Heart left ventricle (tissue), 16 donors: ENCODE results near the gene ERC1. TPM values are rescaled to one million over a fixed set of nuclear protein-coding genes. Genes with fewer than 3 reads are reported as not detected.
"Not testable (repeated sequence)": the region's sequence is repeated elsewhere in the genome, so short reads cannot be mapped to it uniquely, and the experiment has no call there.

Experiments used
- ATAC-seq, 4 donors: fragments of 200-7000 bp; cut with Tn5 transposase; one replicate each; pipeline ENCODE4 v1.9.1; 2020 to 2022; ENCODE audit warnings: moderate library complexity in 4 of 4, mild to moderate bottlenecking in 3 of 4, moderate number of reproducible peaks in 1 of 4
- DNase-seq, 5 donors: peaks; one replicate each; pipeline ENCODE4 v3.0.0-alpha.2; 2020
- H3K27ac ChIP-seq, 12 donors: fragments of 200-600 bp; sonication (generic) in 4 of 12; one replicate each; pipeline versions ENCODE4 v1.5.0 to v1.8.0; 2016 to 2022; ENCODE audit warnings: mild to moderate bottlenecking in 2 of 12
- H3K27me3 ChIP-seq, 9 donors: fragments of 200-600 bp; sonication (generic) in 2 of 9; one replicate each; pipeline versions ENCODE4 v1.5.1 to v1.8.0; 2016 to 2022; ENCODE audit warnings: mild to moderate bottlenecking in 3 of 9
- H3K36me3 ChIP-seq, 9 donors: fragments of 200-600 bp; sonication (generic) in 2 of 9; one replicate each; pipeline versions ENCODE4 v1.5.0 to v1.8.0; 2018 to 2022; ENCODE audit warnings: mild to moderate bottlenecking in 2 of 9
- H3K4me1 ChIP-seq, 12 donors: fragments of 200-600 bp; sonication (generic) in 4 of 12; one replicate each; pipeline versions ENCODE4 v1.5.0 to v1.8.0; 2016 to 2022; ENCODE audit warnings: mild to moderate bottlenecking in 3 of 12
- H3K4me3 ChIP-seq, 12 donors: fragments of 200-600 bp; sonication (generic) in 4 of 12; one replicate each; pipeline versions ENCODE4 v1.5.0 to v1.8.0; 2017 to 2022; ENCODE audit warnings: mild to moderate bottlenecking in 9 of 12, moderate library complexity in 4 of 12
- H3K9me3 ChIP-seq, 12 donors: fragments of 200-600 bp; sonication (generic) in 4 of 12; one replicate each; pipeline versions ENCODE4 v1.5.0 to v1.8.0; 2016 to 2022; ENCODE audit warnings: mild to moderate bottlenecking in 1 of 12
- POLR2A ChIP-seq, 2 donors: fragments of 450-650 bp; IDR thresholded peaks; one replicate each; pipeline ENCODE4 v1.6.1; 2017; ENCODE audit warnings: antibody characterized with exemption in 2 of 2, mild to moderate bottlenecking in 2 of 2, moderate library complexity in 2 of 2
- WGBS, 4 donors: extraction: QIAGEN DNeasy Blood & Tissue Kit in 2 of 4; methylation state at CpG; one replicate each; pipeline versions ENCODE4 v1.1.5 to v1.1.7; 2013 to 2018; 5-methylcytosine and 5-hydroxymethylcytosine counted together
- intact Hi-C, 10 donors: fragments of 100-400 bp; cut with DNase I; formaldehyde crosslinking; loops; one replicate each; pipeline versions ENCODE4 v1.11.1 to v1.14.2; 2022
- polyA plus RNA-seq, 2 donors: library from polyadenylated mRNA; stranded (reverse); fragments of 200-250 nt; gene quantifications; one replicate each; pipeline ENCODE4 v1.2.3, GENCODE V29; 2013
- total RNA-seq, 9 donors: library from RNA; depleted of rRNA in 2 of 9; stranded (reverse); fragments of >200 nt in 2 of 9; fragmentation: NEBNext Ultra II Directional in 3 of 9; extraction: Animal tissue kit (Norgen Biotek cat#: 25700) in 3 of 9; gene quantifications; one replicate each; pipeline versions ENCODE4 v1.1.0 to v1.2.4, GENCODE V29; 2016 to 2023
- TF ChIP-seq, protein P1 (sequence below), 12 donors: fragments of 200-600 bp; sonication (generic) in 4 of 12; IDR thresholded peaks; one replicate each; pipeline versions ENCODE4 v1.5.0 to v1.8.0; 2018 to 2022; ENCODE audit warnings: antibody characterized with exemption in 12 of 12, mild to moderate bottlenecking in 5 of 12
- donor health status: ischemic (EF 13 %, LVEDD 7.1; RV severe dilation, severe dysfunction).
- donor health status: healthy with polysubstance abuse.
- donor health status: DM: no; HTN: yes; CAD: no.
- donor health status: DM: no; HTN: no; CAD: no.
- donor health status: ischemic (EF 25% LVEDD 6.9; RV normal size, moderate dysfunction).
- donor health status: ischemic (EF 25% LVEDD 5.7; RV mildly dilated, moderate dysfunction).
- donor health status: healthy.
- donor health status: DM: yes; HTN: yes; CAD: no.
- donor health status: ischemic (EF 35%, LVEDD 5.7; RV mildly dilated, moderate dysfunction).
- donor health status: nonischemic (EF 11% LVEDD 7.7; RV severe dilation, severe dysfunction).
- donor health status: DM: yes; HTN: yes; CAD: no.
- donor health status: PGD.
- donor health status: ischemic (EF 29% LVEDD 5.4; RV normal size, mild dysfunction).
- donor health status: nonischemic (EF 23%, LVEDD 6.1; RV moderate dilation, normal function).

The ERC1 gene
- total and polyA plus RNA-seq, 11 donors = 13.5 to 84.0 (median 47.9) TPM

DNA sequence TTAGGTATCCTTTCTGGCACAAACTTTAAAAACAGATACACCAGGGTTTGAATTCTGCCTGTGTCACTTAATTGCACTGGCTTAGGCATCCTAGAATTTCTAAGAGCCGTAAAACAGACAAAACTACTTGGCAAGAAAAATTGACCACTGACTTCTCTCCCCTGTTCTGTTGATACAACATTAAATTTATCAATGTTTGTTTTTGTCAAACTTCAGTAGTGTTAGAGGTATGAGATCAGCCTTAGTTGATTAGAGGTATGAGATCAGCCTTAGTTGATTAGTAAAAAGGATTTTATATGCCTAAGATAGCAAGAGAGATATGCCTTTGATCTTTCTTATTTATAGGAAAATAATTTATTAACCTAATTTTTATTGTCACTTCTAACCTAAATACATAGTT lies 320.1 kb downstream of the ERC1 start:
- H3K9me3 ChIP-seq = peaks cover 0 to 23% (median 5%) of the 10 kb centered on the region in 12 donors
- no peak overlapping the region for H3K27ac ChIP-seq
- peaks cover 0 to 46% (median 15%) of the 10 kb centered on the region in 12 donors for H3K4me1 ChIP-seq
- intact Hi-C loops = no loop called here
- no peak for DNase-seq
- no peaks in the 10 kb centered on the region for H3K27me3 ChIP-seq
- no peak for ATAC-seq
- no peak overlapping the region for H3K4me3 ChIP-seq
- TF ChIP-seq POLR2A (IDR thresholded peaks at IDR 0.05) = no peak
- TF ChIP-seq, protein P1, sequence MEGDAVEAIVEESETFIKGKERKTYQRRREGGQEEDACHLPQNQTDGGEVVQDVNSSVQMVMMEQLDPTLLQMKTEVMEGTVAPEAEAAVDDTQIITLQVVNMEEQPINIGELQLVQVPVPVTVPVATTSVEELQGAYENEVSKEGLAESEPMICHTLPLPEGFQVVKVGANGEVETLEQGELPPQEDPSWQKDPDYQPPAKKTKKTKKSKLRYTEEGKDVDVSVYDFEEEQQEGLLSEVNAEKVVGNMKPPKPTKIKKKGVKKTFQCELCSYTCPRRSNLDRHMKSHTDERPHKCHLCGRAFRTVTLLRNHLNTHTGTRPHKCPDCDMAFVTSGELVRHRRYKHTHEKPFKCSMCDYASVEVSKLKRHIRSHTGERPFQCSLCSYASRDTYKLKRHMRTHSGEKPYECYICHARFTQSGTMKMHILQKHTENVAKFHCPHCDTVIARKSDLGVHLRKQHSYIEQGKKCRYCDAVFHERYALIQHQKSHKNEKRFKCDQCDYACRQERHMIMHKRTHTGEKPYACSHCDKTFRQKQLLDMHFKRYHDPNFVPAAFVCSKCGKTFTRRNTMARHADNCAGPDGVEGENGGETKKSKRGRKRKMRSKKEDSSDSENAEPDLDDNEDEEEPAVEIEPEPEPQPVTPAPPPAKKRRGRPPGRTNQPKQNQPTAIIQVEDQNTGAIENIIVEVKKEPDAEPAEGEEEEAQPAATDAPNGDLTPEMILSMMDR (IDR thresholded peaks at IDR 0.05) = no peak
- 80 to 95% (median 82%) methylated on average over 1 of the region's 1 CpG for WGBS, 4 donors
- H3K36me3 ChIP-seq = peaks cover 0 to 22% (median 0%) of the 10 kb centered on the region in 9 donors

DNA sequence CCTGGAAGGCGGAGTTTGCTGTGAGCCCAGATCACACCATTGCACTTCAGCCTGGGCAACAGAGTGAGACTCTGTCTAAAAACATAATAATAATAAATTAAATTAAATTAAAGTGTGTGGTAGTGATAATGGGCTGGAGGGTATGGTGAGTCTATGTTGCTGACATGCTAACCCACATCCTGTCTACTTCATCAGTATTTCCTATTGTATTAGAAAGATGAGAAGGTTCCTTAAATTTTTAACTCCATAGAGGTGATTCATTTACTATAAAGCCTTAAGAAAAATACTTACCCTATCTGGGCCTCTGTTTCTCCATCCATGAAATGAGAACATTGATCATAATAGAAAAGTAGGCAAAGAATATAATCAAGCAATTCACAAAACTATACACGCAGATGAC lies 322.9 kb downstream of the ERC1 start:
- H3K9me3 ChIP-seq = peaks cover 0 to 23% (median 5%) of the 10 kb centered on the region in 12 donors
- H3K4me1 ChIP-seq = peaks cover 0 to 28% (median 10%) of the 10 kb centered on the region in 12 donors
- no peak overlapping the region for H3K27ac ChIP-seq
- 97 to 100% (median 99%) methylated on average over 2 of the region's 2 CpGs for WGBS, 4 donors
- intact Hi-C loops = no loop called here
- DNase-seq (no peak), ATAC-seq (no peak)
- TF ChIP-seq POLR2A (IDR thresholded peaks at IDR 0.05) = no peak
- TF ChIP-seq, protein P1 (IDR thresholded peaks at IDR 0.05) = no peak
- H3K36me3 ChIP-seq = peaks cover 0 to 22% (median 0%) of the 10 kb centered on the region in 9 donors
- H3K27me3 ChIP-seq = no peaks in the 10 kb centered on the region
- H3K4me3 ChIP-seq = no peak overlapping the region

DNA sequence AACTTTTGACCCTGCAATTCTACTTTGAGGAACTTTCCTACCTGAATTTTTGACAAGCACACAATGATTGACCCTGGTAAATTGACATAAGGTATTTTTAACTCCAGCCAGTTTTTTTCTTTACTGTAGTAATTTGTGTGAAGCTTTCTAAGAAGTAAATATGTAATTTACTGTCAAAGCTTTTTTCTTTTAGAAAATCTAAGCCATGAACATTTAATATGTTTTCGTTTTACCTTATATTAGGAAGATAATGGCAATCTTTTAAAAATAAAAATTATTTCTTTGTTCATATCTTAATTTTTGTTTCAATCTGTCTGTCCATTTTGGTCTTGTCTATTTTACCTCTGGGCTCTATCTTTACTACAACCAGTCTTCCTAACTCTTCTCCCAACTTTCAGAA lies 323.5 kb downstream of the ERC1 start:
- Histone ChIP-seq H3K4me1 (peaks cover 0 to 28% (median 13%) of the 10 kb centered on the region in 12 donors), H3K27me3 (no peaks in the 10 kb centered on the region), H3K4me3 (no peak overlapping the region), H3K36me3 (peaks cover 0 to 22% (median 0%) of the 10 kb centered on the region in 9 donors), H3K9me3 (peaks cover 0 to 23% (median 5%) of the 10 kb centered on the region in 12 donors), H3K27ac (no peak overlapping the region)
- intact Hi-C loops = no loop called here
- TF ChIP-seq, protein P1 (IDR thresholded peaks at IDR 0.05) = no peak
- WGBS, 4 donors = 87 to 98% (median 97%) methylated on average over 1 of the region's 1 CpG
- DNase-seq = no peak
- ATAC-seq = no peak

DNA sequence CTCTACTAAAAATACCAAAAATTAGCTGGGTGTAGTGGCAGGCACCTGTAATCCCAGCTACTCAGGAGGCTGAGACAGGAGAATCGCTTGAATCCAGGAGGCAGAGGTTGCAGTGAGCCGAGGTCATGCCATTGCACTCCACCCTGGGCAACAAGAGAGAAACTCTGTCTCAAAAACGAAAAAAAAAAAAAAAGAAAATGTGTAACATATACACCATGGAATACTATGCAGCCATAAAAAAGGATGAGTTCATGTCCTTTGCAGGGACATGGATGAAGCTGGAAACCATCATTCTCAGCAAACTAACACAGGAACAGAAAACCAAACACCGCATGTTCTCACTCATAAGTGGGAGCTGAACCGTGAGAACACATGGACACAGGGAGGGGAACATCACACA lies 326.0 kb downstream of the ERC1 start:
- intact Hi-C loops, H3K27ac ChIP-seq, DNase-seq, ATAC-seq, H3K27me3 ChIP-seq, H3K4me3 ChIP-seq: not testable (repeated sequence)
- H3K36me3 ChIP-seq = peaks cover 0 to 22% (median 0%) of the 10 kb centered on the region in 9 donors
- peaks cover 0 to 21% (median 9%) of the 10 kb centered on the region in 12 donors for H3K4me1 ChIP-seq
- 93 to 100% (median 97%) methylated on average over 5 of the region's 5 CpGs for WGBS, 4 donors
- peaks cover 0 to 23% (median 5%) of the 10 kb centered on the region in 12 donors for H3K9me3 ChIP-seq
